SU-DHL-6 (cell line): ENCODE results near the gene CHD3.

Experiments
- EZH2phosphoT487 ChIP-seq: fragments of 200-600 bp; sonication (generic), shearing (Covaris generic); conservative IDR thresholded peaks from 2 replicates; pipeline ENCODE4 v1.6.1; 2018; ENCODE audit warnings: mild to moderate bottlenecking, antibody characterized with exemption, low read length, moderate library complexity, mixed read lengths
- TF ChIP-seq, protein P1 (sequence below): fragments of 200-600 bp; sonication (generic); IDR thresholded peaks from one replicate; pipeline ENCODE4 v1.5.1; 2017; ENCODE audit warnings: antibody characterized with exemption, mild to moderate bottlenecking, low read length, moderate library complexity; ENCODE audit not compliant: insufficient read depth, poor library complexity, severe bottlenecking

- TF ChIP-seq, protein P1, sequence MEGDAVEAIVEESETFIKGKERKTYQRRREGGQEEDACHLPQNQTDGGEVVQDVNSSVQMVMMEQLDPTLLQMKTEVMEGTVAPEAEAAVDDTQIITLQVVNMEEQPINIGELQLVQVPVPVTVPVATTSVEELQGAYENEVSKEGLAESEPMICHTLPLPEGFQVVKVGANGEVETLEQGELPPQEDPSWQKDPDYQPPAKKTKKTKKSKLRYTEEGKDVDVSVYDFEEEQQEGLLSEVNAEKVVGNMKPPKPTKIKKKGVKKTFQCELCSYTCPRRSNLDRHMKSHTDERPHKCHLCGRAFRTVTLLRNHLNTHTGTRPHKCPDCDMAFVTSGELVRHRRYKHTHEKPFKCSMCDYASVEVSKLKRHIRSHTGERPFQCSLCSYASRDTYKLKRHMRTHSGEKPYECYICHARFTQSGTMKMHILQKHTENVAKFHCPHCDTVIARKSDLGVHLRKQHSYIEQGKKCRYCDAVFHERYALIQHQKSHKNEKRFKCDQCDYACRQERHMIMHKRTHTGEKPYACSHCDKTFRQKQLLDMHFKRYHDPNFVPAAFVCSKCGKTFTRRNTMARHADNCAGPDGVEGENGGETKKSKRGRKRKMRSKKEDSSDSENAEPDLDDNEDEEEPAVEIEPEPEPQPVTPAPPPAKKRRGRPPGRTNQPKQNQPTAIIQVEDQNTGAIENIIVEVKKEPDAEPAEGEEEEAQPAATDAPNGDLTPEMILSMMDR, result no peak
- TF ChIP-seq EZH2phosphoT487, result no peak
These were observed 42.4 kb downstream of the CHD3 start for GRCh38 chr17:7930841-7931631.
